ENCODE measurements around the gene ADNP2.
"Not testable (repeated sequence)": the region's sequence is repeated elsewhere in the genome, so short reads cannot be mapped to it uniquely, and the experiment has no call there.

Gene ADNP2

GRCh38 chr18:80161781-80162417 lies 52.8 kb downstream of the ADNP2 start:
- Histone ChIP-seq H3K9me3 (ENCODE audit: low read length) (peaks cover 6% of the 10 kb centered on the region), H2AFZ (ENCODE audit: low read depth, low read length) (no peak overlapping the region), H3K27me3 (ENCODE audit: insufficient read depth, low read length) (no peaks in the 10 kb centered on the region), H3K4me1 (ENCODE audit: insufficient read depth, low read length) (no peaks in the 10 kb centered on the region), H3K36me3 (ENCODE audit: insufficient read depth, low read length) (peaks cover 26% of the 10 kb centered on the region), H3K4me3 (ENCODE audit: low read length) (no peak overlapping the region)

- H3K4me3 ChIP-seq (ENCODE audit: low read length), result no peak overlapping the region
- peaks cover 6% of the 10 kb centered on the region for H3K9me3 ChIP-seq (ENCODE audit: low read length)
- peaks cover 26% of the 10 kb centered on the region for H3K36me3 ChIP-seq (ENCODE audit: insufficient read depth, low read length)
- H3K4me1 ChIP-seq (ENCODE audit: insufficient read depth, low read length), result no peaks in the 10 kb centered on the region
- no peaks in the 10 kb centered on the region for H3K27me3 ChIP-seq (ENCODE audit: insufficient read depth, low read length)
- H2AFZ ChIP-seq (ENCODE audit: low read depth, low read length), result no peak overlapping the region
Measured at GRCh38 chr18:80163183-80163582, 54.1 kb downstream of the ADNP2 start.

DNA sequence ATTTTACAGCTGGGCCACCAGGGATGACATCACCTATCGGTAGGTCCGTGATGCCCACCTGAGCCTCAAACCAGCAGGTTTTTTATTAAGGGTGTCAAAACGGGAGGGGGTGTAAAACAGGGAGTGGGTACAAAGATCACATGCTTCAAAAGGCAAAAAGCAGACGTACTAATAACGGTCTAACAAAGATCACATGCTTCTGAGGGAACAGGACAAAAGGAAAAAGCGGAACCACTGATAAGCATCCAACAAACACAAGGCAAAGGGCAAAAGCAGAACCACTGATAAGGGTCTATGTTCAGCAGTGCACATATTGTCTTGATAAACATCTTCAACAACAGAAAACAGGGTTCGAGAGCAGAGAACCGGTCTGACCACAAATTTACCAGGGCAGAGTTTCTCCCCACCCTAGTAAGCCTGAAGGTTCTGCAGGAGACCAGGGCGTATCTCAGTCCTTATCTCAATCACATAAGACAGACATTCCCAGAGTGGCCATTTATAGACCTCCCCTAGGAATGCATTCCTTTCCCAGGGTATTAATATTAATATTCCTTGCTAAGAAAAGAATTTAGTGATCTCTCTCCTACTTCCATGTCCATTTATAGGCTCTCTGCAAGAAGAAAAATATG lies 55.8 kb downstream of the ADNP2 start:
- H3K4me1 ChIP-seq (ENCODE audit: insufficient read depth, low read length); H3K4me3 ChIP-seq (ENCODE audit: low read length); H2AFZ ChIP-seq (ENCODE audit: low read depth, low read length); H3K9me3 ChIP-seq (ENCODE audit: low read length); H3K27me3 ChIP-seq (ENCODE audit: insufficient read depth, low read length): not testable (repeated sequence)
- H3K36me3 ChIP-seq (ENCODE audit: insufficient read depth, low read length), result peaks cover 23% of the 10 kb centered on the region

DNA sequence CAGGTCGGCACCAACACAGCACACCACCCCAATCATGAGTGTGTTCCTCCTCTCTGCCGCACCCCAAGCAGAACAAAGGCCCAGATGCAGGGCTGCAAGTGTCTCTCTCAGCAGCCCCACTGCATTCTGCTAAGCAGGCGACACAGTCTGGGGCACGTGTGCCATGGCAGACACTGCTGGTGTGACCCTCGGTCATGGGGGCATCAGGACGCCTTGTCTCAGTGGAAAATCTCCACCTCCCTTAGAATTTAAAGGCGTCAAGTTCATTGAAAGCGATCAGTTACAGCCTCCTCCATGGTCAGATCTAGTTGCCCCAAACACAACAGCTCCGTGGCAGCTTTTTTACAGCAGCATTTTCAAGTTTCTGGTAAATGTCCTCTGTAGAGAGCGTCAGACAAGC lies 57.2 kb downstream of the ADNP2 start:
- Histone ChIP-seq H3K9me3 (ENCODE audit: low read length) (peaks cover 3% of the 10 kb centered on the region), H3K4me3 (ENCODE audit: low read length) (no peak overlapping the region), H2AFZ (ENCODE audit: low read depth, low read length) (no peak overlapping the region), H3K27me3 (ENCODE audit: insufficient read depth, low read length) (no peaks in the 10 kb centered on the region), H3K36me3 (ENCODE audit: insufficient read depth, low read length) (peaks cover 16% of the 10 kb centered on the region), H3K4me1 (ENCODE audit: insufficient read depth, low read length) (no peaks in the 10 kb centered on the region)

DNA sequence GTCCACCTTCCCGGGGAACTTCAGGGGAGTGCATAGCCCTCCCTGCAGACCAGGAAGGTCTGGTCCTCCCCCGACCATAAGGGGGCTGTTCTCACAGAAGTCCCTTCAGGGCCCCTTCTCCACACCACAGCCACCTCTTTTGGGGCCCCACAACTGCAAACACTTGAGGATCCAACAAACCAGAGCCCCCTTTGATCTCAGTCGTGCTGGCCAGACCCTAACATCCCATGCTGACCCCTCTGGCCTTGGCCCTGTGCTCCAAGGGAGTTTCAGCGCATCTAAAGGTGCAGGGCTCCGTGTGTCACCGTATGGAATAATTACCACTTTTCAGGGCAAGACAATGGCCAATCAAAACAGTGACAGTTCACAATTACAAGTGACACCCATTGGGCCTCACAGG lies 57.7 kb downstream of the ADNP2 start:
- peaks cover 16% of the 10 kb centered on the region for H3K36me3 ChIP-seq (ENCODE audit: insufficient read depth, low read length)
- H3K4me3 ChIP-seq (ENCODE audit: low read length), result no peak overlapping the region
- no peaks in the 10 kb centered on the region for H3K4me1 ChIP-seq (ENCODE audit: insufficient read depth, low read length)
- no peak overlapping the region for H2AFZ ChIP-seq (ENCODE audit: low read depth, low read length)
- no peaks in the 10 kb centered on the region for H3K27me3 ChIP-seq (ENCODE audit: insufficient read depth, low read length)
- H3K9me3 ChIP-seq (ENCODE audit: low read length), result peaks cover 3% of the 10 kb centered on the region

DNA sequence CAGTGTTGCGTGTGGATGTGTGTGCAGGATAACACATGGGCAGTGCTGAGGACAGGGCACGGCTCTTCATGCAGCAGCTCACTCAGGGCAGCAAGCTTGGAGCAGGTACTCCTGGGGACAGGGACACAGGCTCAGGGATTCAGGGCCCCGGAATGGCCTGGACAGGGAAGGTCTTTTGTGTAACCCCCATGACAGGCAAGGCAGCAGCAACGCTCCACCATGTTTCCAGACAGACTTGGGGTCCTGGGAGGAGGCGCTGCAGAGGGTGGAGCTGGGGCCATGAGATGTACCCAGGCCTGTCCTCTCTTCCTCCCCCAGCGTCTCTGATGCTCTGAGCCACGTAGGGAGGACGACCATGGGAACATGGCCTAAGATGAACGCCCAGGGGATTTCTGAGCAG lies 58.3 kb downstream of the ADNP2 start:
- Histone ChIP-seq H3K27me3 (ENCODE audit: insufficient read depth, low read length) (no peaks in the 10 kb centered on the region), H3K4me1 (ENCODE audit: insufficient read depth, low read length) (no peaks in the 10 kb centered on the region), H3K36me3 (ENCODE audit: insufficient read depth, low read length) (peaks cover 16% of the 10 kb centered on the region), H2AFZ (ENCODE audit: low read depth, low read length) (no peak overlapping the region), H3K4me3 (ENCODE audit: low read length) (no peak overlapping the region), H3K9me3 (ENCODE audit: low read length) (peaks cover 3% of the 10 kb centered on the region)

- Histone ChIP-seq H3K27me3 (ENCODE audit: insufficient read depth, low read length) (no peaks in the 10 kb centered on the region), H3K4me1 (ENCODE audit: insufficient read depth, low read length) (no peaks in the 10 kb centered on the region), H3K4me3 (ENCODE audit: low read length) (no peak overlapping the region), H2AFZ (ENCODE audit: low read depth, low read length) (no peak overlapping the region), H3K9me3 (ENCODE audit: low read length) (peaks cover 3% of the 10 kb centered on the region), H3K36me3 (ENCODE audit: insufficient read depth, low read length) (peaks cover 16% of the 10 kb centered on the region)
Measured at GRCh38 chr18:80167931-80168330, 58.9 kb downstream of the ADNP2 start.

GRCh38 chr18:80168346-80168745 lies 59.3 kb downstream of the ADNP2 start:
- no peaks in the 10 kb centered on the region for H3K27me3 ChIP-seq (ENCODE audit: insufficient read depth, low read length)
- peaks cover 12% of the 10 kb centered on the region for H3K36me3 ChIP-seq (ENCODE audit: insufficient read depth, low read length)
- H2AFZ ChIP-seq (ENCODE audit: low read depth, low read length), result no peak overlapping the region
- no peak overlapping the region for H3K4me3 ChIP-seq (ENCODE audit: low read length)
- H3K4me1 ChIP-seq (ENCODE audit: insufficient read depth, low read length), result no peaks in the 10 kb centered on the region
- H3K9me3 ChIP-seq (ENCODE audit: low read length), result peaks cover 3% of the 10 kb centered on the region

DNA sequence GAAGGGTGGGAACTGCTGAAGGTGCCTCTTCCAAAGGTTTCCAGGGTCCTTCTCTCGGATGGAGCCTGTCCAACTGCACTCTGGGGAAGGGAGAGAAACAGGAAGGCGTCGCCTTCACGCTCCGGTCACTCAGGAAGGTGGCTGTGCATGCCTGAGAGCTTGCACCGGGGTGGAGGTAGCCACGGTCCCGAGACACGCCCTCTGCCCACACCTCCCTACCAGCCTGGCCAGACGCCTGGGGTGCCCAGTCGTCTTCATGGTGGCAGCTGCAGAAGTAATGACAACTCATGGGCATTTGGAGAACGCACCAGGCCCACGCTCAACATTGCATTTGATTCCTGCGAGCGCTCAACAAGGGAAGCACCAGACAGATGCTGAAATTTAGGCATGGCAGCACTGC lies 59.9 kb downstream of the ADNP2 start:
- Histone ChIP-seq H3K27me3 (ENCODE audit: insufficient read depth, low read length) (no peaks in the 10 kb centered on the region), H2AFZ (ENCODE audit: low read depth, low read length) (no peak overlapping the region), H3K4me3 (ENCODE audit: low read length) (no peak overlapping the region), H3K36me3 (ENCODE audit: insufficient read depth, low read length) (peaks cover 7% of the 10 kb centered on the region), H3K9me3 (ENCODE audit: low read length) (peaks cover 3% of the 10 kb centered on the region), H3K4me1 (ENCODE audit: insufficient read depth, low read length) (no peaks in the 10 kb centered on the region)

DNA sequence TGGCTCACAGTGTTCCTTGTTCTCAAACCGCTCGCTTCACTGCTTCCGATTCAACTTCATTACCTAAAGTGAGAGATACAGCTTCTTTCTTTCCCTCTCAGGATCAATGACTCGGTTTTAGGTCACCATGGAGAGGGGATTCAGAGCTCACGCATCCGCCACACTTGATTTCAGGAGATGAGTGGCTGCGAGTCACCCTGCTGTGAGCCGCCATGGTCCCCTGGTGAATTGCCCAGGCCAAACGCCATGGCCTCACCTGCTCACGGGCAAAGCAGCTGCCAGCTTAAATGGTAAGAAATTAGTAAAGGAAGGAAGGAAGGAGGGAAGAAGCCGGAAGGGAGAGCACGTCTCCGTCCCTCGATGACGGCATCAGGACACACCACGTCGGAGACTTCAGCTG lies 60.5 kb downstream of the ADNP2 start:
- H3K27me3 ChIP-seq (ENCODE audit: insufficient read depth, low read length), result no peaks in the 10 kb centered on the region
- H3K4me1 ChIP-seq (ENCODE audit: insufficient read depth, low read length), result no peaks in the 10 kb centered on the region
- peaks cover 5% of the 10 kb centered on the region for H3K9me3 ChIP-seq (ENCODE audit: low read length)
- peaks cover 4% of the 10 kb centered on the region for H3K36me3 ChIP-seq (ENCODE audit: insufficient read depth, low read length)
- H2AFZ ChIP-seq (ENCODE audit: low read depth, low read length), result no peak overlapping the region
- H3K4me3 ChIP-seq (ENCODE audit: low read length), result no peak overlapping the region

DNA sequence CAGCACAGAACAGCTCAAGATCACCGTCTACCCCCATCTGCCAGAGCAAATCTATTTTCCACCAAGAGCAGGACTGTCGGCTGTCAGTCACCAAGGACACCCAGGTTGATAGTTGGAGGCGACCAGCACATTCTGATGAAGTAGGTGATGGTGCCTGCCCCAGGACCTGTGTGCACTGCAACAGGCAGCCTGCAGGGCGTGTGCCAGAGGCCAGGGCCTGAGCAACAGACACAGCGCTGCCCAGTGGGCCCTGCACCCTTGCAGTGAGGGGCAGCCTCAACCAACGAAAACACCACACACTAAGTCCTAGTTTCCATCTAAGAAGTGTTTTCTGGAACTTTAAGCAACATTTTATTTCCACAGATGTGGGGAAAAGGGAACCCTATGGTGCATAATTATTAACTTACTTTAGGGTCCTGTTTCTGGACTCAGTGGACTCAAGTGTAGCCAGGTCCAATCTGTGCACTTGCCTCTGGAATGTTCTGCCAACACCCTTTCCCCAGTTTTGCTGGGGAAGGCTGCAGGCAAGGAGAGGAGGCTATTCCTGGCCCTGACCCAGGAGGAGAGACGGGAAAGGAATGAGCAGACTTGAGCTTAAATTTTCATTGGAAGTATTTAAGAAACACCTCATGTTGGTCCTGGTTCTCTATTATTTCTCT lies 61.5 kb downstream of the ADNP2 start:
- Histone ChIP-seq H2AFZ (ENCODE audit: low read depth, low read length) (no peak overlapping the region), H3K27me3 (ENCODE audit: insufficient read depth, low read length) (no peaks in the 10 kb centered on the region), H3K36me3 (ENCODE audit: insufficient read depth, low read length) (peaks cover 4% of the 10 kb centered on the region), H3K4me3 (ENCODE audit: low read length) (no peak overlapping the region), H3K4me1 (ENCODE audit: insufficient read depth, low read length) (no peaks in the 10 kb centered on the region), H3K9me3 (ENCODE audit: low read length) (peaks cover 4% of the 10 kb centered on the region)

DNA sequence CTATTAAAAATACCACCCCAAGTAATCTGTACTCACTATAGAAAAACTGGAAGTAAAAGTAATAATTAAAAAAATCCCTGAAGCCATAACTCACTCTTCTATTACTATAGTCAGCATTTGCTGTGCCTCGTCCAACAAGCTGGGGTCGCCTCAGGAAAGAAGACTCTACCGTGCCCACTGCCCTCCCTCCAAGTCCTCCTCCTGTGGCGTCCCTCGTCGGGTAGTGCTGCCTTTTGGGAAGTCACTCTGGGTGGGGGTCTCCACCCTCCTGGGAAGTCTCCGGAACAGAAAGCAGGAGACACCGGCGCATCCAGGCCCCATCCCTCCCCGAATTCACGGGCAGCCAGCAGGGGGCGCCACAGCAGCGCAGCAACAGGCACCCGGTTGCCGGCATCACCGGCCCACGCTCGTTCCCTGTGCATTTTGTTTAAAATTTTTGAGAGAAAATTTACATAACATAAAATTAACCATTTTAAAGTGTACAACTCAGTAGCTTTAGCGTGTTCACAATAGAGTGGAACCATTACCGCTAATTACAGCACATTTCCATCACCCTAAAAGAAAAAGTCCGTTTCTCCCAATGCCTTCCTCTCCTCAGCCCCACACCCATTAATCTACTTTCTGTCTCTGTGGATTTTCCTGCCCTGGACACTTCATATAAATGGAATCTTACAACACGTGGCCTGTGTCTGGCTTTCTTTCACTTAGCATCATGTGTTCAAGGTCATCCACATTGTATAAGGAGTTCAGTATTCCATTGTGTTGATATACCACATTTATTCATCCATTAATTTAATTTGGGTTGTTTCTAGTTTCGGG lies 62.2 kb downstream of the ADNP2 start:
- Histone ChIP-seq H3K9me3 (ENCODE audit: low read length) (peaks cover 4% of the 10 kb centered on the region), H3K27me3 (ENCODE audit: insufficient read depth, low read length) (no peaks in the 10 kb centered on the region), H2AFZ (ENCODE audit: low read depth, low read length) (no peak overlapping the region), H3K4me3 (ENCODE audit: low read length) (no peak overlapping the region), H3K4me1 (ENCODE audit: insufficient read depth, low read length) (no peaks in the 10 kb centered on the region), H3K36me3 (ENCODE audit: insufficient read depth, low read length) (peaks cover 4% of the 10 kb centered on the region)

DNA sequence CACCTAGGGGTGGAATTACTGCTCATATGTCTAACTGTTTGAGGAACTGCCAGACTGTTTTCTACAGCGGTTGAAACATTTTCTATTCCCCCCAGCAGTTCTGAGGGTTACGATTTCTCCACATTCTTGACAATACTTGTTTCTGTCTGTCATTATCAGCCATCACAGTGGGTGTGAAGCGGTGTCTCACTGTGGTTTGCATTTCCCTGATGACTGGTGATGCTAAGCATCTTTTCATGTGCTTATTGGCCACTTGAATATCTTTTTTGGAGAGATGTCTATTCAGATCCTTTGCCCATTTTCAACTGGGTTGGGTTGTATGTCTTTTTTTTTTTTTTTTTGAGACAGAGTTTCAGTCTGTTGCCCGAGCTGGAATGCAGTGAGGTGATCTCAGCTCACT lies 63.0 kb downstream of the ADNP2 start:
- peaks cover 4% of the 10 kb centered on the region for H3K36me3 ChIP-seq (ENCODE audit: insufficient read depth, low read length)
- H3K4me1 ChIP-seq (ENCODE audit: insufficient read depth, low read length), result no peaks in the 10 kb centered on the region
- H3K4me3 ChIP-seq (ENCODE audit: low read length), result no peak overlapping the region
- no peaks in the 10 kb centered on the region for H3K27me3 ChIP-seq (ENCODE audit: insufficient read depth, low read length)
- H3K9me3 ChIP-seq (ENCODE audit: low read length), result peaks cover 4% of the 10 kb centered on the region
- no peak overlapping the region for H2AFZ ChIP-seq (ENCODE audit: low read depth, low read length)
